T-helper 22 cell (primary cell): Measurements from ENCODE around the gene SMO.
"Not testable (repeated sequence)": the region's sequence is repeated elsewhere in the genome, so short reads cannot be mapped to it uniquely, and the experiment has no call there.

Source experiments
- DNase-seq: peaks from one replicate; pipeline ENCODE4 v3.0.0-alpha.2; 2020; ENCODE audit warnings: low read depth

Gene SMO

DNA sequence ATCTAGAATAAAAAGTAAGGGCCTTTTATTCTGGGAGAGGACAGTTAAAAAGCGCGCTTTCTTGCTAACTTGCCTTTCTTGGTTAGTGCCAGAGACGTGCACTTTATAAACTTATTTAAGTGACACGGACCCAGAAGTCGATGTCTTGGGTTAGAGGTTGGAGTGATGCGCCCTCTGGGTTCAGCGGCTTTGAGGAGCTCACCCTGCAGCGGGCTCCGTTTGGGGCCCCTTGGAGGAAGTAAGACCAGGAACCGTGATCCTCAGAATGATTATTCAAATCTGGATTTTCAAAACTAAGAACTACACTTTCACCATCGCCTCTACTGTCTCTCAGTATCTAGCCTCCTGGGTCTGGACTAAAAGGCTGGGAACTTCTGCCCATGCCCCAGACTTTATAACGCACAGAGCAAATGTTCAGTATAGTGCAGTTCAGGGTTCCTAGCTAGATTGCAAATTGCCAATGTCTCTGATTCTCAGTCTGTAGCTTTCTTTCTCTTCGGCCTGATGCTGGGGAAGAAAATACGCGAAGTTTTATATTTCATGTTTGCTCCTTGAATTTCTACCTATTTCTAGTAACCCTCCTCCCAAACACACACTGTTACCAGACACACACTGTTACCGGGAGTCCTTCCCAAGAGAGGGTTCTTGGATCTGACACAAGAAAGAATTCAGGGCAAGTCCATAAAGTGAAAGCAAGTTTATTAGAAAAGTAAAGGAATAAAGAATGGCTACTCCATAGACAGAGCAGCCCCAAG lies 18.6 kb upstream of the SMO start:
- DNase-seq, result no peak

- no peak for DNase-seq
Observed at GRCh38 chr7:129170441-129171021, 17.9 kb upstream of the SMO start.

- DNase-seq, result not testable (repeated sequence)
Observed at GRCh38 chr7:129173861-129174260, 14.6 kb upstream of the SMO start.

DNA sequence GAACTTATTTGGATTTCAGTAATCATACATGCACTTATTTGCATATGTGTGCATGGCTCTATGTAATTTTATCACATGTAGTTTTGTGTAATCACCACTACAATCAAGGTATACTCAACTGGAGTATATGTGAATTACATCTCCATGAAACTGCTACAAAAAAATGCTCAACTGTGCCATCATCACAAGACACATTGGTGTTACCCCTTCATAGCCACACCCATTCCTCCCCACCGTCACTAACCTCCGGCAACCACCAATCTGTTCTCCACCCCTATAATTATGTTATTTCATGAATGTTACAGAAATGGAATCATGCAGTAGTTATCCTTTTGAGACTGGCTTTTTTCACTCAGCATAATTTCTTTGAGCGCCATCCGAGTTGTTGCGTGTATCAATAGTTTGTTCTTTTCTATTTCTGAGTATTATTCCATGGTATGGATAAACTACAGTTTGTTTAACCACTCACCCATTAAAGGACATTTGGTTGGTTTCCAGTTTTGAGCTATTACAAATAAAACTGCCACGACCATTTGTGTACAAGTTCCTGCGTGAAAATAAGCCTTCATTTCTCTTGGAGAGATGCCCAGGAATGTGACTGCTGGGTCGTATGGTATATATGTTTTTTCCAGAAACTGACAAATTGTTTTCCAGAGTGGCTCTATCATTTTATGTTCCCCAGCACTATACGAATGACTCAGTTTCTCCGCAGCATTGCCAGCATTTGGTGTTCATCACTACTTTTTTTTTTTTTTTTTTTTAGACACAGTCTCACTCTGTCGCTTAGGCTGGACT lies 11.3 kb upstream of the SMO start:
- DNase-seq, result no peak

DNA sequence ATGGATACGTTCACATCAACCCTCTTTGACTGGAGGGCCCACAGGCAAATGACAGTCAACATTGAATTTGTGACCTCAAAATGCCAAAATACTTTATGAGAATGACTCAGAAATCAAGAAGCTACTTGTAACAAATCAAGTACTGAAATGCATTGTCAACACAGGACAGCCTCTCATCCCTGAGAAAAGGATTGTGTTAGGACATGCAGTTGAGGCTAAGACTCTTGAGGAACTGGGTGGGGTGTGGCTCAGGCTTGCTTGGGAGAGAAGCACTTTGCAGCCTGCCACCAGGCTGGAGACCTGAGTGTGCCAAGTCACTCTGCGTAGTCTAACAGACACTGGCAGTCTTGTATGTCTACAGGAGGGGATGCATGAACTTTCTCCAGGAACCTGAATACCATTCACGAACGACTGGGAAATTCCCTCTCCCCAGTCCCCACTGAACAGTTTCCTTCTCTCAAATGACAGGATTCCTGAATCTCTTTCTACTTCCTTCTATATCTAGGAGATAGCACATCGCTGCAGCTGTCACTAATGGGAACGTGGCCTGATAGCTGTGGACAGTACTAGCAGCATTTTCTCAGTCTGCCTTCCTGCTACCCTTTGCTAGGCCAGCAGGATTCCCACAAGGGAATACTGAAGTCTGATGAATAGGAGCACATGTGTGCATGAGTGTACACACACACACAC lies 3.3 kb upstream of the SMO start:
- DNase-seq, result no peak

DNA sequence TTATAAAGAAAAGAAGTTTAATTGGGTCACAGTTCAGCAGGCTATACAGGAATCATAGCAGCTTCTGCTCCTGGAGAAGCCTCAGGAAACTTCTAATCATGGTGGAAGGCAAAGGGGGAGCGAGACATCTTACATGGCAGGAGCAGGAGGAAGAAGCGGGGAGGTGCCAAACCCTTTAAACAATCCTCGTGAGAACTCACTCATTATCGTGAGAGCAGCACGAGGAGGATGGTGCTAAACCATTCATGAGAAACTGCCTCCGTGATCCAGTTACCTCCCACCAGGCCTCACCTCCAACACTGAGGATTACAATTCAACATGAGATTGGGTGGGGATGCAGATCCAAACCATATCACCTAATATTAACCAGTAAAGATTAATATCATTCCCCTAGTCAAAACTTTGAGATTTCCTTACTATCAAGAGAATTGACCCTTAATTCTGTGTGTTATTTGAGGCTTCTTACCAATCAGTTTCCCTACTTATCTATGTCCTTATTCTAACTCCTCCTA lies 1.6 kb upstream of the SMO start:
- DNase-seq, result no peak

DNA sequence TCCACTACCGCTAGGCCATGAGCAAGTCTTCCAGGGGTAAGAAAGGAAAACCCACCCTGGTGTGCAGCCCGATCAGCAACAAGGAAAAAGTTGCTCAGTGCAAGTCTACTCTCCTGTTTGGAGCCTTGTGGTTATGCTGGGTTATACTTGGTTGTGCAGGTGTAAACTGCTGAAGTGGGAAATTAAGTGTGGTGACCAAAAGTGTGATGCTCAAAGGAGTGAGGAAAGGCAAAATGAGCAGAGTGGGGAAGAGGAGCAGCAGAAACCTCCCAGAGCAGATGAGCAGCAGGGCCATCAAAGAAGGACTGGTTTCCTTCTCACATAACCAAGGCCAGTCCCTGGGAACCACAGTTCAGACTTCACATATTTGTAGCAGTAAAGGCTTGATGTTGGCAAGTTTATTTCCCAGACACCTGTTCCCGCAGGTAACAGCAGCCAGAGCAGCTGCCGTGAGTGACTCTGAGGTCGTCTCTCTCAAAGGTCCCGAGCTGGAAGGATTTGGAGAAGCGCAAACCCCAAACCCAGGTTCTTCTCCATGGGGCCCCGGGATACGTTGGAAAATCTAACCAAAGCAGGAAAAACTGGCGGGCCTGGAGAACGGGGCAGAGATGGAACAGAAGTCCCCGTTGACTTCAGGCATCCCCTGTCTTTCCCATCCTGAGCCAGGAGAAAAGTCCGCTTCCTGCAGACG lies 607 bp upstream of the SMO start:
- DNase-seq, result no peak

DNA sequence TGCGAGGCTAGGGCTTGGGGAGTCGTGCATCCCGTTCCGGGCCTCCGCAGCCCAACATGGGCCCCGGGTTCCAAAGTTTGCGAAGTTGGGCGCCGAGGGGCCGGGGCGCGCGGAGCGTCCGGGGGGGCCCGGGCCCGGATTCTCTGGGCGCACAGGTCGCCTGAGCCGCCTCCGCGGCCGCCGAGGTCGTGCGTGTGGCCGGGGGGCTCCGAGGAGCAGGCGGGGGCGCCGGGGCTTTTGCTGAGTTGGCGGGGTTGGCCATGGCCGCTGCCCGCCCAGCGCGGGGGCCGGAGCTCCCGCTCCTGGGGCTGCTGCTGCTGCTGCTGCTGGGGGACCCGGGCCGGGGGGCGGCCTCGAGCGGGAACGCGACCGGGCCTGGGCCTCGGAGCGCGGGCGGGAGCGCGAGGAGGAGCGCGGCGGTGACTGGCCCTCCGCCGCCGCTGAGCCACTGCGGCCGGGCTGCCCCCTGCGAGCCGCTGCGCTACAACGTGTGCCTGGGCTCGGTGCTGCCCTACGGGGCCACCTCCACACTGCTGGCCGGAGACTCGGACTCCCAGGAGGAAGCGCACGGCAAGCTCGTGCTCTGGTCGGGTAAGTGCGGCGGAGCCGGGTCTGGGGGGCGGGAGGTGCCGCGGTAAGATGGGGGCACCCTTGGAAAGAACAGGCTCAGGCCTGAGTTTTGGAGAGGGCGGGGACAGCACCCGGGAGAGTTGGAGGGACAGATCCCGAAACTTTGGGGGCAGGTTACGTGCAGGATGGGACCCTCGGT lies 643 bp downstream of the SMO start:
- no peak for DNase-seq

DNA sequence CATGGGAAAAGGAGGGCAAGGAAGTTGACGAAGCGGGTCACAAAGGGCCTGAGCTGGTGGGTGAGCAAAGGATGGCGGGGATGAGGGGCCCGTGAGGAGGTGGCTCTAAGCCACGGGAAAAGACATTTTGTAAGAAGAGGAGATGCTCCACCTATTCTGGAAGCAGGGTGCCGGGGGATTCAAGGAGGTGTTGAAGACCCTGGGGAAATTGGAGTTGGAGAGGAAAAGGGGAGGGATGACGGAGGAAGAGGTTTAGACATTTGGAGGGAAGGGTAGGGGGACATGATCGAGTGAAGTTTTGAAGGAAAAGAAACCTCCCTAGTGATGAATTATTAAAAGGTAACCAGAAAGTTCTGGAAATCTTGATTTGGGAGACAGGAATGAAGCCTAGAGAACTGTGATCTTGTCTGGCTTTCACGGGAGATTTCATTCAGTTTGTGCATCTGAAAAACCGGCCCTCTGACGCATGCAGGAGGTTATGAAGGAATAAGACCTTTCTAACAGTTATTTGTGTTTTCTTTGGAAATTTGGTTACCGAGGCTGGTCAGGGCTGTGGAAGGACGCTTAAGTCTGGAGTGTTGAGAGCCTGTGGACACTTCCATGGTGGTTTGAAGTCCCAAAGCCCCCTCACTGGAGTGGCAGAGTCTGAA lies 1.4 kb downstream of the SMO start:
- no peak for DNase-seq

GRCh38 chr7:129191272-129191671 lies 2.8 kb downstream of the SMO start:
- DNase-seq, result no peak

GRCh38 chr7:129193892-129194291 lies 5.5 kb downstream of the SMO start:
- DNase-seq, result no peak

DNA sequence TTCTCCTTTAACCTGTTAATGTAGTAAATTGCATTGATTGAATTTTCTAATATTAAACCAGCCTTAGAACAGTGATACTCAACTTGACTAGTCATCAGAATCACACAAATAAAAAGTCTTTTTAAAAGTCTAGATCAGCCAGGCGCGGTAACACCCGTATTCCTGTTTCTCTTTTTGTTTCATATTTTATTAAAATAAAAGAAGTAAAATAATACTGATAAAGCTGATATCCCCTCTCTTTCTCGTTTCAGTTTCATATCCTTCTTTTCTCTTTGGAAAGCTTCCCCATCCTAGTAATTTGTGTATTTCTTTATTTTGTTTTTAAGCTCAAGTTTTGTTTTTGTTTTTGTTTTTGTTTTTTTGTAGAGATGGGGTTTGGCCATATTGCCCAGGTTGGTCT lies 9.3 kb downstream of the SMO start:
- DNase-seq, result no peak

DNA sequence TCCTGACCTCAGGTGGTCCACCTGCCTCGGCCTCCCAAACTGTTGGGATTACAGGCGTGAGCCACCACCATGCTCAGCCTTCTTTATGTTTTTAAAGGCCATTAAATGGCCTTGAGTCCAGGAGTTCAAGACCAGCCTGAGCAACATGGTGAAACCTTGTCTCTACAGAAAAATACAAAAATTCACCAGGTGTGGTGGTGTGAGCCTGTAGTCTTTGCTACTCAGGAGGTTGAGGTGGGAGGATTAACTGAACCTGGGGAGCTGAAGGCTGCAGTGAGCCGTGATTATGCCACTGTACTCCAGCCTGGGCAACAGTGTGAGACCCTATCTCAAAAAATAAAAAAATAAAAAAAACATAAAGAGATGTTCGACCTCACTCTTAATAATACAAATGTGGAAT lies 11.0 kb downstream of the SMO start:
- DNase-seq, result no peak

DNA sequence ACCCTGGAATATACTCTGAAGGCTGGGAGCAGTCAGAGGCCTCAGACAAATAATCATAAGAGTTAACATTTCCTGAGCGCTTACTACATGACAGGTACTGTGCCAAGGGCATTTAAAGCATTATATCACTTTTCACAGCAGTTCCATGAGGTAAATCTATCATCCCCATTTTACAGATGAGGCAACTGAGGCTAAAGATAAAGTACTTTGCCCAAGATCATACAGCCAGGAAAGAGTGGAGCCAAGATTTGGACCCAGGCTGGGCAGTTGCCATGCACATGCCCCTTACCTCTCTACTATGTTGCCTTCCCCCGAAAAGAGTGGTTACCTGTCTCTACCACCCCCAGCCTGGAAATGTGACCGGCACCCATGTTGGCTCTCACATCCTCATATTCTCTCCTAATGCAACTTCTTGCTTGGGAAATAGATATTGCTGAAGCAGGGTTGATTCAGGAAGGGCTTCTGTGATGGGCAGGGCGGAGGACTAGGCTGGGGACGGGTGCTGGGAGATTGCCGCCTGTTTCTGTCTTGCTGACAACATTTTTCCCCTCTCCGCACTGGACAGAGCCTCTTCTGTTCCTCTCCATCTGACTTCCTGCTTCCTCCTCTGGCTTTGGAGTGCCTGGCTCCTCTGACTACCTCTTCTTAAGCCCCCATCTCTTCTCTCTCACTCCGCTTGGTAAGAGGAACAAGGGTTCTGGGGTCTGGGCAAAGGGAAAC lies 13.8 kb downstream of the SMO start:
- DNase-seq, result no peak

- DNase-seq, result no peak
Observed at GRCh38 chr7:129203050-129203741, 14.8 kb downstream of the SMO start.

GRCh38 chr7:129205126-129205818 lies 16.8 kb downstream of the SMO start:
- no peak for DNase-seq

DNA sequence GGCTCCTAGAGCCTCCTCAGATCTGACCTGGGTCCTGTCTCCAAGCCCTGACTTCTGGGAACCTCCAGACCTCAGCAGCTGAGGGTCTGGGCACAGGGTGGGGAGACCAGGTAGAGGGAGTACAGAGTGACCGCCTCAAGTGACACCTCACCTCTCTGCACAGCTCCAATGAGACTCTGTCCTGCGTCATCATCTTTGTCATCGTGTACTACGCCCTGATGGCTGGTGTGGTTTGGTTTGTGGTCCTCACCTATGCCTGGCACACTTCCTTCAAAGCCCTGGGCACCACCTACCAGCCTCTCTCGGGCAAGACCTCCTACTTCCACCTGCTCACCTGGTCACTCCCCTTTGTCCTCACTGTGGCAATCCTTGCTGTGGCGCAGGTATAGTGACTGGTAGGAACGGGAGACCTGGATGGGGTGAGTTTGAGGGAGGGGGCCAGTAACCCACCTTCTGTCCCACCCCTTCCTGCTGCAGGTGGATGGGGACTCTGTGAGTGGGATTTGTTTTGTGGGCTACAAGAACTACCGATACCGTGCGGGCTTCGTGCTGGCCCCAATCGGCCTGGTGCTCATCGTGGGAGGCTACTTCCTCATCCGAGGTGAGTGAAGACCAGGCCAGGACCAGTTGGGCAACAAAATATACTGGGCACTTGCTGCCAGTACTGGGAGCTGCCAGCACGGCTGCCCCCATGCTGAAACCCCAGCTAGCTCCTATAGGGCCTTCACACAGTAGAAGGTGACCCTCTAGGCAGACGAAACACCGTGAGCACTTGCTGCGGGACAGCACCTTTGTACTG lies 17.8 kb downstream of the SMO start:
- DNase-seq, result no peak

DNA sequence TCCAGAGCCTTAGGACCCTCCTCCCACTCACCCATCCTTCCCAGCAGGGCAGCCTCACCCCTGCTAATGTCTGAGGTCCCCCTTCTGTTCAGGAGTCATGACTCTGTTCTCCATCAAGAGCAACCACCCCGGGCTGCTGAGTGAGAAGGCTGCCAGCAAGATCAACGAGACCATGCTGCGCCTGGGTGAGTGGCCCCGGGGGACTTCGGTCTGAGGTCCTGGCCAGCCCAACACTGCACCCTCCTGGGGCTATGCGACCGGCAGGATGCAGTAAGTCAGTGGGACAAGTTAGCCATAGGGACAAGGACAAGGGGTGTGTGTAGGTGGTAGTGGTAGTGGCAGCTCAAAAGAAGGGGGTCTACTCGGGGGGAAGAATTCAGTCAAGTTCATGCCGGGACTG lies 20.2 kb downstream of the SMO start:
- no peak for DNase-seq
